ENCODE results near the gene GJB2. TPM values are rescaled to one million over a fixed set of nuclear protein-coding genes. Genes with fewer than 3 reads are reported as not detected.

GJB2 gene
- total RNA-seq, 4 donors from 2014 or later, result 0.54 to 57.5 (median 5.6) TPM

DNA sequence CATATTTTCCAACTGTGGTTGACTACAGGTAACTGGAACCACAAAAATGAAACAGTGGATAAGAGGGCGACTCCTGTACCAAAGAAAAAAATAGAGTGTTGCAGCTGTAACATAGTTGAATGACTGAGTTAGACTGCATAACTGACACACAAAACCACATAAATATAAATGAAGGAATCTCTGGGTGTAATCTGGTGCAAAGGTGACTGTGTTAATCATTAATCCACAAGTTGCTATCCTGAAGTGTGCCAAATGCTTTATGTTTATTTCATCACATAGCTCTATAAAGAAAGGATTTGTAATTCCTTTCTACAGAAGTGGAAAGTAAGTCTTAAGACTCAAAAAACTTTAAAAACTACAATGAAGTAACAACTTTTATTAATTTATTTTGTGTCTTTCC is 6.0 kb upstream of the GJB2 start:
- H3K27me3 ChIP-seq, result peaks cover 38% of the 10 kb centered on the region
- WGBS, 2 donors (ENCODE audit: low coverage in 1 of 2), result 88 to 94% methylated on average over 1 of the region's 1 CpG
- H3K4me1 ChIP-seq, result peaks cover 0 to 9% (median 0%) of the 10 kb centered on the region in 3 donors
- H3K27ac ChIP-seq, result no peak overlapping the region
- H3K36me3 ChIP-seq, result no peaks in the 10 kb centered on the region
- ATAC-seq, result no peak
- H3K9me3 ChIP-seq, result peaks cover 0 to 21% (median 0%) of the 10 kb centered on the region in 3 donors
- H3K4me3 ChIP-seq, result no peak overlapping the region
- TF ChIP-seq EP300 (IDR thresholded peaks at IDR 0.05) (no peak), POLR2AphosphoS5 (IDR thresholded peaks at IDR 0.05) (no peak), POLR2A (IDR thresholded peaks at IDR 0.05) (no peak)
- TF ChIP-seq, protein P1, sequence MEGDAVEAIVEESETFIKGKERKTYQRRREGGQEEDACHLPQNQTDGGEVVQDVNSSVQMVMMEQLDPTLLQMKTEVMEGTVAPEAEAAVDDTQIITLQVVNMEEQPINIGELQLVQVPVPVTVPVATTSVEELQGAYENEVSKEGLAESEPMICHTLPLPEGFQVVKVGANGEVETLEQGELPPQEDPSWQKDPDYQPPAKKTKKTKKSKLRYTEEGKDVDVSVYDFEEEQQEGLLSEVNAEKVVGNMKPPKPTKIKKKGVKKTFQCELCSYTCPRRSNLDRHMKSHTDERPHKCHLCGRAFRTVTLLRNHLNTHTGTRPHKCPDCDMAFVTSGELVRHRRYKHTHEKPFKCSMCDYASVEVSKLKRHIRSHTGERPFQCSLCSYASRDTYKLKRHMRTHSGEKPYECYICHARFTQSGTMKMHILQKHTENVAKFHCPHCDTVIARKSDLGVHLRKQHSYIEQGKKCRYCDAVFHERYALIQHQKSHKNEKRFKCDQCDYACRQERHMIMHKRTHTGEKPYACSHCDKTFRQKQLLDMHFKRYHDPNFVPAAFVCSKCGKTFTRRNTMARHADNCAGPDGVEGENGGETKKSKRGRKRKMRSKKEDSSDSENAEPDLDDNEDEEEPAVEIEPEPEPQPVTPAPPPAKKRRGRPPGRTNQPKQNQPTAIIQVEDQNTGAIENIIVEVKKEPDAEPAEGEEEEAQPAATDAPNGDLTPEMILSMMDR (IDR thresholded peaks at IDR 0.05), result no peak

DNA sequence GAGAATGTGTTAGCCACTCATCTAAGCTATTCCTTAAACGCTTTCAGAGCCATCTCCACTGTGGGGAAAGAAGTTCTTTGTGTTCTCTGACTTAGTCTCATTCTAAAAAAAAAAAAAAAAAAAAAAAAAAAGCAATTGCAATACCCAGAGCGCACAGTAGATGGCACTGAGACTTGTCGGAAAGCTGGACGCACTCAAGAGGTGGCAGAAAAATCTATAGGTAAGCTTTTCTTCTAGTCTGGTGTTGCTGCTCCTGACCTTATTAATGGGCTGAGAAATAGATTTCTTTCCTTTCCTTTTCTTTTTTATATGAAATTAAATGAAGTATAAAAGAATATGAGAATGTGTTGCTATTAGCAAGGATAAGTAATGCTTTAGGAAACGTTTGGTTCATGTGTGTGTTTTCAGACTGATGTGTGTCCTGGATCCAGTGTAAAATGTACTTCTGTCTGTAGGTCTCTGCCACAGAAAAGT is 4.7 kb upstream of the GJB2 start:
- peak; percentile 31 for ATAC-seq
- Histone ChIP-seq H3K4me3 (no peak overlapping the region), H3K36me3 (no peaks in the 10 kb centered on the region), H3K27me3 (peaks cover 48% of the 10 kb centered on the region), H3K4me1 (peaks cover 0 to 23% (median 7%) of the 10 kb centered on the region in 3 donors), H3K9me3 (peaks cover 0 to 19% (median 0%) of the 10 kb centered on the region in 3 donors), H3K27ac (no peak overlapping the region)
- TF ChIP-seq EP300 (IDR thresholded peaks at IDR 0.05) (no peak), POLR2AphosphoS5 (IDR thresholded peaks at IDR 0.05) (no peak), POLR2A (IDR thresholded peaks at IDR 0.05) (no peak)
- TF ChIP-seq, protein P1 (IDR thresholded peaks at IDR 0.05), result peak; percentile 30 to 69 (median 42)
- WGBS, 2 donors (ENCODE audit: low coverage in 1 of 2), result 0 to 5% methylated on average over 4 to 5 of the region's 5 CpGs

DNA sequence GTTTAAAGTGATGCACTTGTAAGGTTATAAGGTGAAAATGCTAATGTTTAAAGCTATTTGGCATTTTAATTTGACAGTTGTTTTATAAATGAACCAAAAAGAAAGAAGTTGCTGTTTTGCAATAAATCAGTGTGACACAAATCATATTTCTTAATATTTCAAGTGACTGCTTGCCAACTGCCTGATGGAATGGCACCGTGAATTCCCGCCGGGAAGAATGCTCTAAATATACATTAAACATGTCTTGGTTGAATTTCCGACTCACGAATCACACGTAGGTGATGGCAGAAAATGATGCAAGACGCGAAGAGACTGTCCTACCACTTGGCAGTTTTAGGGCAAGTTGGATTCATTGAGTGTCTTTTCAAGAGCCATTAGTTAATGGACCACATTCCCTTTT is 3.1 kb upstream of the GJB2 start:
- peaks cover 0 to 34% (median 13%) of the 10 kb centered on the region in 3 donors for H3K4me1 ChIP-seq
- TF ChIP-seq POLR2A (IDR thresholded peaks at IDR 0.05), result no peak
- TF ChIP-seq EP300 (IDR thresholded peaks at IDR 0.05), result no peak
- no peak for TF ChIP-seq POLR2AphosphoS5 (IDR thresholded peaks at IDR 0.05)
- TF ChIP-seq, protein P1 (IDR thresholded peaks at IDR 0.05), result no peak

DNA sequence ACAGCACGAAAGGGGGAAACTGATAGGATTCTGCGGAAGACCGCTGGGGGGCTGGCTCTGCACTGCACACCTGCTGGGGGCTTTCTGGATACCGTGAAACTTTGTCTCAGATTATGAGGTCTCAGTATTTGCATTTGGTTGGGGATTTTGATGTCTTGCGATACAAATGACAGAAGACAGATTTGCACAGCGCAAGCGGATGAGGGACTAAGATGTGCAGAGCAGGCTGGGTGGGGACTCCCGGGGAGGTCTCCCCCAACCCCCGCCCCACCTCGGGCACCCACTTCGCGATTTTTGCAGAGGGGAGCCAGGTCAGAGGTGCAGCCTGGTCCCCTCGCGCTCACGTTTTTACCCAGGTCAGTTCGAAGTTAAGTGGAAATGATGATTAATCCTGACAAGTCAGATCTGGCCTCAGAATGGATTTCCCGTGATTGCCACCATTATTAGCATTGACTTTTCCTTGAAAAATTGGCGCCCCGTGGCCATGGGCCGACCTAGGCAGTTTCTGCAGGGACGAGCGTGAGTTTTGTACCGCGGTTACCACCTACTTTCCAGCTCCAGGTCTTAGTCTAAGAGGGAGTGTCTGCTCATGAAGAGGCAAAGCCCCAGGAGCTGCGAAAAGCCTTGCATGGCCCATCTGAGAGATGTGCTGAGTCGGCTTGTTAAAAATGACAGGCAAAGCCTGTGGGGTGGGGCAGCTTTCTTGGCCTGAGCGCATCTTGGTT is 1.3 kb upstream of the GJB2 start:
- WGBS, 2 donors (ENCODE audit: low coverage in 1 of 2), result 6 to 16% methylated on average over 4 to 11 of the region's 27 CpGs
- TF ChIP-seq, protein P1 (IDR thresholded peaks at IDR 0.05), result no peak
- TF ChIP-seq EP300 (IDR thresholded peaks at IDR 0.05) (no peak), POLR2A (IDR thresholded peaks at IDR 0.05) (no peak), POLR2AphosphoS5 (IDR thresholded peaks at IDR 0.05) (no peak)
- no peak for ATAC-seq
- H3K27me3 ChIP-seq, result peaks cover 76% of the 10 kb centered on the region
- peak overlapping the region in 1 of 2 donors; percentile 64 for H3K4me3 ChIP-seq
- no peaks in the 10 kb centered on the region for H3K9me3 ChIP-seq
- peaks cover 0 to 34% (median 13%) of the 10 kb centered on the region in 3 donors for H3K4me1 ChIP-seq
- no peak overlapping the region for H3K27ac ChIP-seq
- H3K36me3 ChIP-seq, result no peaks in the 10 kb centered on the region

More for the DNA sequence above, 3.1 kb upstream of the GJB2 start:
- WGBS, 2 donors (ENCODE audit: low coverage in 1 of 2), result 68 to 74% methylated on average over 8 of the region's 8 CpGs
- H3K27me3 ChIP-seq, result peaks cover 64% of the 10 kb centered on the region
- no peak overlapping the region for H3K27ac ChIP-seq
- H3K9me3 ChIP-seq, result peaks cover 0 to 6% (median 0%) of the 10 kb centered on the region in 3 donors
- H3K4me3 ChIP-seq, result no peak overlapping the region
- no peaks in the 10 kb centered on the region for H3K36me3 ChIP-seq
- ATAC-seq, result no peak

Measured in gastroesophageal sphincter (tissue), 4 donors.